ENCODE results near the gene SLF1. TPM values are rescaled to one million over a fixed set of nuclear protein-coding genes. Genes with fewer than 3 reads are reported as not detected.
A peak's percentile ranks its signal among the peaks of the same experiment; 100 is the strongest.

The SLF1 gene
- total and polyA plus RNA-seq, 11 donors, result 2.4 to 8.1 (median 5.5) TPM

DNA sequence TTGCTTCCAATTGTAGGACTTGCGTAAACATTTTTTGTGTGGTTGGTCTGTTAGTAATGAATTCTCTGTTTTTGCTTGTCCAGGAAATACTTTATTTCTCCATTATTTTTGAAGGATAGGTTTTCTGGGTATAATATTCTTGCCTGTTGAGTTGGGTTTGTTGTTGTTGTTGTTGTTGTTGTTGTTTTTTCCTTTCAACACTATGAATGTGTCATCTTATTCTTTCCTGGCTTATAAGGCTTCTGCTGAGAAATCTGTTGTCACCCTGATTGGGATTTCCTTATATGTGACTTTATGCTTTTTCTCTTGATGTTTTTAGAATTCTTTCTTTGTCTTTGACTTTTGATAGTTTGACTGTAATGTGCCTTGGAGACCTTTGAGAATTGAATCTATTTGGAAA, 39.8 kb downstream of the SLF1 start:
- Histone ChIP-seq H3K36me3 (peaks cover 0 to 57% (median 14%) of the 10 kb centered on the region in 9 donors), H3K27me3 (no peaks in the 10 kb centered on the region), H3K4me1 (no peaks in the 10 kb centered on the region), H3K9me3 (peaks cover 0 to 51% (median 19%) of the 10 kb centered on the region in 12 donors), H3K4me3 (no peak overlapping the region), H3K27ac (no peak overlapping the region)
- DNase-seq, result no peak
- intact Hi-C loops (cut with DNase I), result no loop called here
- no peak for ATAC-seq
- TF ChIP-seq CTCF (IDR thresholded peaks at IDR 0.05) (no peak), POLR2A (IDR thresholded peaks at IDR 0.05) (no peak)
- 97 to 100% (median 99%) methylated on average over 1 of the region's 1 CpG for WGBS, 4 donors

DNA sequence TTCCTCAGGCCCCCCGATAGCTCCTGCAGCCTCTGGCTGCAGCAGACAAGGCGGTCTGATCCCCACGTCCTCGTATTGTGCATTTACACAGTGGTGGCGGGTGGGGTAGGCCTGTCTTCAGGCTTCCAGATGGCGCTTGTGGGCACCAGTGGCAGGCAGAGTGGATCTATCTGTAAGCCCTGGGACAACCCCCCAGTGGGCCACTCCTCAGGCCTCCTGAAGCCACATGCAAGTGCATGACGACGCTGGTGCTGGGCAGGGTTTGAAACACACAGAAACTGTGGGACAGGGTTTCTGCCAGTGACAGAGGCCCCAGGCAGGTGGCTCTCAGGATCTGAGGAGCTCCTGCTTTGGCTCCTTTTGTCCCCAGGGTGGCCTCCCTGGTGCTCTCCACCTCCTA, 42.0 kb downstream of the SLF1 start:
- H3K36me3 ChIP-seq, result peaks cover 0 to 58% (median 22%) of the 10 kb centered on the region in 9 donors
- H3K4me3 ChIP-seq, result no peak overlapping the region
- H3K27ac ChIP-seq, result no peak overlapping the region
- no peaks in the 10 kb centered on the region for H3K27me3 ChIP-seq
- peaks cover 0 to 35% (median 16%) of the 10 kb centered on the region in 12 donors for H3K9me3 ChIP-seq
- H3K4me1 ChIP-seq, result no peaks in the 10 kb centered on the region
- 88 to 100% (median 98%) methylated on average over 5 to 8 of the region's 8 CpGs for WGBS, 4 donors
- DNase-seq (no peak), ATAC-seq (no peak)
- intact Hi-C loops (cut with DNase I), result no loop called here
- TF ChIP-seq CTCF (IDR thresholded peaks at IDR 0.05) (no peak), POLR2A (IDR thresholded peaks at IDR 0.05) (no peak)

DNA sequence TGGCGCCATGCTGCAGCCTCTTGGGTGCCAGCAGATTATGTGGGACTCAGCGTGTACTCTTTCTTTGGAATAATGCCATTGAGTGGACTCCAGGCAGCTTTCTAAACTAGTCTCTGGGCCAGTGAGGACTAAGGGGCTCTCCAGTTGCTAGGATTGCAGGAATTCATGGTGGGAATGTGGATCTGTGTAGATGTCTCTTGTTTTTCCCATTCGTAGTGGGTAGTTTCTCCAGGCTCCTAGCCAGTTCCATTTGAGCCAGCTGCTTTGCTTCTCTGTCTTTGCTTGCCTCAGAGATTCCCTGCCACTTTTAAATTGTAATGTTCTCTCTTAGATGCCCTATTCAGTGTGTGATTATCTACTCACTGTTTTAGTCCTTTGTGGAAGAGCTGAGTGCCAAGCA, 42.6 kb downstream of the SLF1 start:
- Histone ChIP-seq H3K27ac (no peak overlapping the region), H3K4me3 (no peak overlapping the region), H3K27me3 (no peaks in the 10 kb centered on the region), H3K9me3 (peaks cover 0 to 29% (median 13%) of the 10 kb centered on the region in 12 donors), H3K36me3 (peaks cover 0 to 57% (median 26%) of the 10 kb centered on the region in 9 donors), H3K4me1 (no peaks in the 10 kb centered on the region)
- intact Hi-C loops (cut with DNase I), result no loop called here
- 88 to 95% (median 89%) methylated on average over 3 of the region's 3 CpGs for WGBS, 4 donors
- TF ChIP-seq CTCF (IDR thresholded peaks at IDR 0.05) (no peak), POLR2A (IDR thresholded peaks at IDR 0.05) (no peak)
- peak in 1 of 4 donors; percentile 10 for ATAC-seq
- no peak for DNase-seq

DNA sequence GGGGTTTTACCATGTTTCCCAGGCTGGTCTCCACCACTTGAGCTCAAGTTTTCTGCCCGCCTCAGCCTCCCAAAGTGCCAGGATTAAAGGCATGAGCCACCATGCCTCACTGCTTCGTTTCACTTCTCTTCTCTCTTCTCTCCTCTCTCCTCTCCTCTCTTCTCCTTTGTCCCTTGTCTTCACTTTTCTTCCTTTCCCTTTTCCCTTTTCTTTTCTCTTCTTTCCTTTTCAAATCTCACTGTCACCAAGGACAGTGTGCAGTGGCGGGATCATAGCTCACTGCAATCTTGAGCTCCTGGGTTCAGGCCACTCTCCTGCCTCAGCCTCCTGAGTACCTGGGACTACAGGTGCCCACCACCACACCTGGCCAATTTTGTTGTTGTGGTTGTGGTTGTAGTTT, 49.5 kb downstream of the SLF1 start:
- no peak for ATAC-seq
- no peak overlapping the region for H3K4me3 ChIP-seq
- no peaks in the 10 kb centered on the region for H3K27me3 ChIP-seq
- no peak for DNase-seq
- H3K36me3 ChIP-seq, result peaks cover 0 to 51% (median 19%) of the 10 kb centered on the region in 9 donors
- intact Hi-C loops (cut with DNase I), result no loop called here
- peaks cover 0 to 7% (median 0%) of the 10 kb centered on the region in 12 donors for H3K4me1 ChIP-seq
- TF ChIP-seq CTCF (IDR thresholded peaks at IDR 0.05), result no peak
- no peak for TF ChIP-seq POLR2A (IDR thresholded peaks at IDR 0.05)
- no peaks in the 10 kb centered on the region for H3K9me3 ChIP-seq
- 80 to 98% (median 95%) methylated on average over 3 of the region's 3 CpGs for WGBS, 4 donors
- H3K27ac ChIP-seq, result no peak overlapping the region
